Ramos (cell line): ENCODE measurements around the gene WDR33.
"Not testable (repeated sequence)": the region's sequence is repeated elsewhere in the genome, so short reads cannot be mapped to it uniquely, and the experiment has no call there.

Experiments used
- in situ Hi-C: fragments of 300-500 bp; cut with MboI; formaldehyde crosslinking; loops from one replicate; pipeline ENCODE4 v1.14.3; 2022; ENCODE audit warnings: low sequenced_read_pairs; ENCODE audit not compliant: unreplicated experiment

Gene WDR33

GRCh38 chr2:127770534-127770933, 40.4 kb downstream of the WDR33 start:
- in situ Hi-C loops: not testable (repeated sequence)

DNA sequence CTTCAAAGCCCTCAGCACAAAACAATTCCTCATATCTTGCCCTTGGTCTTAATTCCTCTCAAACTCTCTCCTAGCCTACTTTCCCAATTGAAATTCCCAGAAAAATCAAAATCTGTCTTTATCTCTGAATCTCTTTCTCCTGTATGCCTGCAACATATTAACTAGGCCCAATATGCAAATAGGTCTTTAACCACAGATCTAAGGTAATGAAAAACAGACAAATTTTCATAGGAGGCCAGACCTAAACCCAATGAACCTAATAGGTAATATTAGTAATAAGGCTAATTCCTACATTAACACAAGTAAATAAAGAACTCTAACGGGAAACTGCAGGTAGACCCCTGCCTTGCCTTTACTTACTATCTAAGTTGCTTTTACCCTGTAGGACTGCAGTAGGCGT, 41.4 kb downstream of the WDR33 start:
- in situ Hi-C loops: no loop called here

DNA sequence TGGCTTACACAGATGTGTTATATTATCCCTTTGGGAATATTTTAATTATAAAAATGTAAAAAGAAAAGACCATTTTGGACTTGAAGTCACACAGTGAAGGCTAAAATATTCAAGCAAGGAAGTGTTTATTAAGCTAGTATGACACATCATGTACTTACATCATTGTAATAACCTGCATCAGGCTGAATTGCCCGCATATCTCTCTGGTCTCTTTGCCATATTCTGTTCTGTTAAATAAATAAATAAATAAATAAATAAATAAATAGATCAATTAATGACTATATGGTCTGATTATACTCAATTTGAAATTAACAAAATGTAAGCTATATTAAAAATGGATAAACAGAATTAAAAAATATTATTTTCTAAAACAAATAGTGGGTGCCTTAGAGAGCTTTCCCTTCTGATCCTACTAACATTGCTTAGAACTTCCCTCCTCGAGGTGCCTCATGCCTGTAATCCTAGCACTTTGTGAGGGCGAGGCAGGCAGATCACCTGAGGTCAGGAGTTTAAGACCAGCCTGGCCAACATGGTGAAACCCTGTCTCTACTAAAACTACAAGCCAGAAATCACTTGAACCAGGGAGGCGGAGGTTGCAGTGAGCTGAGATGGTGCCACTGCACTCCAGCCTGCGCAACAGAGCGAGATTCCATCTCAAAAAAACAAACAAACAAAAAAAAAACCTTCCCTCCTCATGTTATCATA, 42.0 kb downstream of the WDR33 start:
- in situ Hi-C loops: no loop called here

- in situ Hi-C loops: no loop called here
Measured at GRCh38 chr2:127763776-127764175, 47.2 kb downstream of the WDR33 start.

DNA sequence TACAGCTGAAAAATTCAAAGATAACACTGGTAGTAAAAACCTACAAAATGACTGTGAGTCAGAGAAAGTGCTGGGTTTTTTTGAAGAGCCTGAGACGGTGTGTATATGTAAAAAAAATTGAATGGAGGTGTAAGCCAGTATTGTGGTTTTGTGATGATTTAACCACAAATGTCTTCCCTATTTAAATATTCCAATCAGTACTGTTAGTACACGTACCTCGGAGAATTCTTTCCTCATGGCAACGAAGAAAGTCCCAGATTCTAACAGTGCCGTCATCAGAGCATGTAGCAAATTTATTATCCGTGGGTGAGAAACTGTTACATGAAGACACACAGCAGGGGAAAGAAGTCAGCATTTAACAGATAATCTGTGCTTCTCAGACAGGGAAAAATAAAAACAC, 48.1 kb downstream of the WDR33 start:
- in situ Hi-C loops: no loop called here

GRCh38 chr2:127762441-127762840, 48.5 kb downstream of the WDR33 start:
- in situ Hi-C loops: no loop called here

DNA sequence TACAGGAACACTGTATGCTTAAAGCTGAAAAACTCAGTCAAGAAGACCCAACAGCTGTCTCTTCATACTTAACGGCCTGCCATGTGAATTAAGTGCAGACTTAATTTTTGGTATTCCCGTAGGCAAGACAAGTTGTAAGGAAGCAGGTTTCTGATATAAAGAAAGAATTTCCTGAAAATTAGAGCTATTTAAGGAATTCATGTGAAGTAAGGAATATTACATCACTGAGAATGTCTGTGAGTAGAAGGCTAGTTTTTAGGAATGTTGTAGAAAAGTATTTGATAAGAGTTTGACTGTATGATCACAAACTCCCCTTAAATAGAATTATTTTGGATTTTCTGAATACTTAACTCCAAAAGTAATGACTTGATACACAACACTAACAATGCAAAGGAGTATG, 51.0 kb downstream of the WDR33 start:
- in situ Hi-C loops: no loop called here

DNA sequence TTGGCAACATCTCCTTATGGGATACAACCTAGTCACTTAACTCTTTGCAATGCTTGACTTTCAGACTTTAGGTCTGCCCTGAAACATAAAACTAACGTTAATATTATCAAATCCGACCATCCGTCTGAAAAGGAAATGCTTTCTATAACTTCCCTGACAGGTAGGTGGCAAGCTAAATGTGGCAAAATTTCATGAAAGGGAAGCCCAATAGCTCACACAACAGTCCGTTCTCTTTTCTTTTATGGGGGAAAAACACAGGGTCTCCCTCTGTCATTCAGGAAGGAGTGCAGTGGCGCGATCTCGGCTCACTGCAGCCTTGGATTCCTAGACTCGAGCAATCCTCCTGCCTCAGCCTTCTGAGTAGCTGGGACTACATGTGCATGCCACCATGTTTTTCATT, 56.8 kb downstream of the WDR33 start:
- in situ Hi-C loops: no loop called here

- in situ Hi-C loops: no loop called here
Measured at GRCh38 chr2:127753374-127753773, 57.6 kb downstream of the WDR33 start.

DNA sequence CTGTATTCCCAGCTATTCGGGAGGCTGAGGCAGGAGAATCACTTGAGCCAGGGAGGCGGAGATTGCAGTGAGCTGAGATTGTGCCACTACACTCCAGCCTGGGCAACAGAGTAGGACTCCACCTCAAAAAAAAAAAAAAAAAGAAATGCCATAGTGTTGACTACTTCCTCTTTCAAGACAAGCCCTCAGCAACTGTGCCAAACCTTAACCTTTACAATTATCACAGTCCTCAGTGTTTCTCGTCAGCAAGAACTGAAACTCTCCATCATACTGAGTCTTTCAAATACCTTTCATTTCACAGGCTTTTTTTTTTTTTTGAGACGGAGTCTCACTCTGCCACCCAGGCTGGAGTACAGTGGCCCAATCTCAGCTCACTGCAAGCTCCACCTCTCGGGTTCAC, 61.4 kb downstream of the WDR33 start:
- in situ Hi-C loops: not testable (repeated sequence)

DNA sequence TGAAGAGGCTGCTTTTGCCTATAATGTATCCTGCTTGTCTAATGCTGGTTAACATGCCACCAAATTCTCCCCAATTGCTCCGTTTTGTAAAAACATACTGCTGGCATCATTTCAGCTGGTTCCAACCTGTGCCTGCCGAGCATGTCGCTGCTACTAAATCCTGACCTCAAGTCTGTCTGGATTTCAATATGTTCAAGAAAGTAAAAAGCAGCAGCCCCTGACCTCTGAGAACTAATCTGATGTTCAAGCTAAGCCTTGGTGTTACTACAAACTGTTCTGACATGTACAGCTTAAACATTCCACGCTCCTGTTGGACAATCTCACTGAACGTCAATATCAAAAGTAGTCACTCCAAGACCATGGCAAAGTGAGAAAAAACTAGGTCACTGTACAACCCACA, 63.4 kb downstream of the WDR33 start:
- in situ Hi-C loops: no loop called here

GRCh38 chr2:127743477-127744026, 67.4 kb downstream of the WDR33 start:
- in situ Hi-C loops: no loop called here

DNA sequence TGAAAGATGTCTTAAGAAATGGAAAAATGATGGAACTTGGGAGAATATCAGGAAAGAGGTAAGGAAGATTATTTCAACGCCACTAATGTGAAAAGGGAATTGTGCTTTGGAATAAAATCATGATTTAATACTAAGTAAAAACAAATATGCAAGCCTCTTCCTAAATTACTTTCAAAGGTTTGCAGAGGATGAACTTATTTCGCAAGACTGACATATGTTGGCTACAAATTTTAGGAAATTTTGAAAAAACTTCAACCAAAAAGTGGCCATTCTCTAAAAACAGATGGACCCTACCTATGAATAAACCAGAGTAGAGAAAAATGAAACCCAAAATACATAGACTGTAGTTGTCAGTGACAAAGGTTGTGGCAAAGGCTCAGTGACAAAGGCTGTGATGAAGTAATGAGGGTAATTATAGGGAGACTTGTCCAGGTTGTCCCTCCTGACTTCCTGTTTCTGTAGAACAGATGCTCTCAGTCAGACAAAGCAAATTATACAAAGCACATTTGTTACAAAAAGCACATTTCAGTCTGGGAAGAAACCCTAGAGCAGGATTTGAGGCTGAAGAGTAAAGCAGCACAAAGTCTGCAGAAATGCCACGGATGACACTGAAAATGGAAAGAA, 70.2 kb downstream of the WDR33 start:
- in situ Hi-C loops: no loop called here

DNA sequence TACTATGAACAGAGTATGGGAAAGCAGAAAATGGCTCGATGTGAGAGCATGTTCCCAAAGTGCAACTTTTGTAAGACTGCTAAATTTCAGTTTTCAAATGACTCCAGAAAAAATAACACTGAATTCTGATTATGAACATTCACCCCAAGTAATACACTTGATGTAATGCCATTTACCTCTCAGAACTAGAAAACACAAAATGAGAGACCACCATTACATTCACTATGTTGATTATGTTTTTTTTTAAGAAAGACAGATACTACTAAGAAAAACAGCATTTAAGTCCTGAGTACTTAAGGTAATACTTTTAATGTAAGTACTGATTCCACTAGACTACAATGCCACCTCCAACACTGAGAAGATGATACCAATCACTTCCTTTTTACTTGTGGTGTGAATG, 71.2 kb downstream of the WDR33 start:
- in situ Hi-C loops: no loop called here

GRCh38 chr2:127737892-127738291, 73.1 kb downstream of the WDR33 start:
- in situ Hi-C loops: no loop called here

DNA sequence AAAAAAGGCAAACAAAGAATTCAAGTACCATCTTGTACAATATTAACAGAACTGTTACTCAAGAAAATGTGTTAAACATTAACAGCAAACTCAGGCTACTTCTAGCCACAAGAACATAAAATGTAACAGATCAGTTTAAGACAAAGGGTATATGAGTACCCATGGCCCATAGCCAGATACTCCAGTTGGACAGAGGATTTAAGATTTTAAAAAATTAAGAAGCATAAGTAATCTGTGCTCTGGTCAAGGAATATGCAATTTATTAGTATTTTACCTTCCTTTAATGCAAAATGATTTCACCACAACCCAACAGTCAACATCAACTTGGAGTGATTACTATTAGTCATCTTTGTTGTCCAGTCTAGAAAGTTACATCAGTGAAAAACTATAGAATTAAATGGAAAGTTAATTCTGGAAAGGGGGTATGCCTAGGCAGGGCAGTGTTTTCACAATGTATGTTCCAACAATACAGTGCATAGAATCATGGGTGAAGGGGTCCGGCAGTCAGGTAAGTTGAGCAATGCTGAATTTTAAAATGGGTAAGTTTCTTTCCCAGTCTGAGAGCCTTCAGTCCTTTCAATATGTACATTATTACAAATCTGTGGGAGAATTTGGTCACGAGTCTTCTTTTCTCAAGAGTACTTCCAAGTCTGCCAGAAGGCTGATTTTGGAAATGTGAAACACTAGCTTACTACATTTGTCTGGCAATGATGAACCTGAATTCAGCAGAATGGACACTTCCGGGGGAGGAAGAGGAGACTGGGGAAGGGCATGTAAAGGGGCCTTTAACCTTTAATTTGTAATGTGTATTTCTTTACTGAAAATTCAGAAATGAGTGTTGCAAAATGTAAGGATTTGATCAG, 75.2 kb downstream of the WDR33 start:
- in situ Hi-C loops: no loop called here

DNA sequence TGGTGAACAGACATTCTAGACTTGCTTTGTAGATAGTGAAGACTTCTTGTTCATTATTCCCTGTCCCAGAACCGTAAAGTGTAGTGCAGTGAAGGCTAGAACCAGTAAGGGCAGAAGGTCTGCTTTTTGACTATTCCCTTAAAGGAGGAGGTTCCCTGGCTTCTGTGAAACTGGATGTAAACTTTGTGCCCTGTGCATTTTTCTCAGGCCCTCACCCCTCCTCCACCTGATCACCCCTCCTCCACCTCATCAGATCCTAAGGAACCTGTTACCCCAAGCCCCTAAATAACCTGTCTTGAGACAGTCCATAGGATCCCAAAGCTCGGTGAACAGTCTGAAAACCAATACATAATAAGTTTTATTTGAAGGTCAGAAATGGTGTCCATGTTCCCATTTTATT, 75.9 kb downstream of the WDR33 start:
- in situ Hi-C loops: no loop called here

DNA sequence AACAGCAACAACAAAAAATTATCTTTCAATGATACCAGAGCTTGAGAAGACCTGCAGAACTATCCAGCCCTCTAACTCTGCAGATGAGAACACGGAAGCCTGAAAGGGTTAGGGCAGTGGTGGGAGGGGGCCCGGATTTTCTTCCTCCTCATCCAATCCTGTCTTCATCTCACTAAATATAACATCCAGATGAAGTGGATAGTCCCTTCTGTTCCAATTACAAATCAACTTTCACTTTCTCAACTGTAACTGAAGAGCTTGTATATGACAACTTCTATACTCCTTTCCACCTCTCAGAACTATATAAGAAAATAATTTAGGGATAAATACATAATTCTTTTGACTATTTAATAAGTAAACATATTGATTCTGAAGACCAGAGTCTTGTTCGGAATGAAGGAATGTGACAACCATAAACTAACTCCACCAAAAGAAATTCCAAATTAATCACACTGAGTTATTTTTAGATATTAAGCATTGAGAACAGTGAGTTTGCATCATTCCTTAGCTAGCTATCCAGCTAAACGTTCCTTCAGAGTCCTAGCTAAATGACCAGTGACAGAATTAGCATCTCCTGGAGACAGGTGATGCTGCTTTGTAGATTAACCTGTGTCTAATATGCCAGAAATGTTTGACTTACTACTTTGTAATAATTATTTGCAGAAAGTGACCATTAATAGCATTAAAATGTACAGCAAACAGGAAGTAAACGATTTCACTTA, 77.0 kb downstream of the WDR33 start:
- in situ Hi-C loops: no loop called here

- in situ Hi-C loops: no loop called here
Measured at GRCh38 chr2:127733113-127733815, 77.7 kb downstream of the WDR33 start.
